Right lobe of liver (tissue), 4 donors: Measurements from ENCODE around the gene MRPS31.

Experiments used
- CTCF ChIP-seq, 4 donors: fragments of 200-600 bp in 3 of 4; fragments of 450-650 bp in 1 of 4; IDR thresholded peaks; one replicate each; pipeline versions ENCODE4 v1.5.1 to v1.8.0; 2016 to 2022; ENCODE audit warnings: antibody characterized with exemption in 4 of 4, mild to moderate bottlenecking in 2 of 4
- POLR2A ChIP-seq: fragments of 450-650 bp; IDR thresholded peaks from one replicate; pipeline ENCODE4 v1.6.1; 2017; ENCODE audit warnings: antibody characterized with exemption, mild to moderate bottlenecking
- donor health status: DM: no; HTN: no; CAD: no.
- donor health status: DM: no; HTN: no; CAD: no.
- donor health status: DM: no; HTN: yes; CAD: no.

- TF ChIP-seq POLR2A (no peak), CTCF (IDR thresholded peaks at IDR 0.05) (no peak)
Measured at GRCh38 chr13:40697711-40698110, 73.3 kb downstream of the MRPS31 start.
